ENCODE data around the gene NHLH2. TPM values are rescaled to one million over a fixed set of nuclear protein-coding genes. Genes with fewer than 3 reads are reported as not detected.

The NHLH2 gene
- not detected for total RNA-seq
- long read RNA-seq, result 0 reads

- ATAC-seq (ENCODE audit: poor library complexity) (no peak), DNase-seq (no peak)
- intact Hi-C loops (cut with DNase I), result no loop called here
Observed at GRCh38 chr1:115840605-115841460, at the start of gene NHLH2. TSS of gene NHLH2 (minus strand) at chr1:115841126. CDS start at chr1:115838372, 2,754 bp downstream.

- DNase-seq (no peak), ATAC-seq (ENCODE audit: poor library complexity) (no peak)
- intact Hi-C loops (cut with DNase I), result no loop called here
Observed at GRCh38 chr1:115890580-115890979, 49.7 kb upstream of the NHLH2 start.

GRCh38 chr1:115888976-115889375 lies 48.0 kb upstream of the NHLH2 start:
- ATAC-seq (ENCODE audit: poor library complexity) (no peak), DNase-seq (no peak)
- intact Hi-C loops (cut with DNase I), result no loop called here

GRCh38 chr1:115882913-115883902 lies 42.3 kb upstream of the NHLH2 start:
- ATAC-seq (ENCODE audit: poor library complexity), result no peak
- DNase-seq, result no peak
- intact Hi-C loops (cut with DNase I), result no loop called here

- intact Hi-C loops (cut with DNase I), result no loop called here
- no peak for DNase-seq
- ATAC-seq (ENCODE audit: poor library complexity), result no peak
Observed at GRCh38 chr1:115880981-115881672, 40.2 kb upstream of the NHLH2 start.

GRCh38 chr1:115879977-115880376 lies 39.1 kb upstream of the NHLH2 start:
- DNase-seq (no peak), ATAC-seq (ENCODE audit: poor library complexity) (no peak)
- intact Hi-C loops (cut with DNase I), result no loop called here

- DNase-seq (no peak), ATAC-seq (ENCODE audit: poor library complexity) (no peak)
- intact Hi-C loops (cut with DNase I), result no loop called here
Observed at GRCh38 chr1:115877511-115877910, 36.6 kb upstream of the NHLH2 start.

- DNase-seq (no peak), ATAC-seq (ENCODE audit: poor library complexity) (no peak)
- intact Hi-C loops (cut with DNase I), result no loop called here
Observed at GRCh38 chr1:115874904-115875303, 34.0 kb upstream of the NHLH2 start.

GRCh38 chr1:115874497-115874896 lies 33.6 kb upstream of the NHLH2 start:
- ATAC-seq (ENCODE audit: poor library complexity), result no peak
- DNase-seq, result no peak
- intact Hi-C loops (cut with DNase I), result no loop called here

- intact Hi-C loops (cut with DNase I), result no loop called here
- ATAC-seq (ENCODE audit: poor library complexity) (no peak), DNase-seq (no peak)
Observed at GRCh38 chr1:115873184-115873583, 32.3 kb upstream of the NHLH2 start.

GRCh38 chr1:115869064-115869463 lies 28.1 kb upstream of the NHLH2 start:
- DNase-seq, result no peak
- intact Hi-C loops (cut with DNase I), result no loop called here
- ATAC-seq (ENCODE audit: poor library complexity), result no peak

GRCh38 chr1:115867216-115867615 lies 26.3 kb upstream of the NHLH2 start:
- intact Hi-C loops (cut with DNase I), result no loop called here
- ATAC-seq (ENCODE audit: poor library complexity) (no peak), DNase-seq (no peak)

GRCh38 chr1:115865704-115866380 lies 24.9 kb upstream of the NHLH2 start:
- ATAC-seq (ENCODE audit: poor library complexity), result no peak
- intact Hi-C loops (cut with DNase I), result no loop called here

GRCh38 chr1:115862403-115862802 lies 21.5 kb upstream of the NHLH2 start:
- ATAC-seq (ENCODE audit: poor library complexity) (no peak), DNase-seq (no peak)
- intact Hi-C loops (cut with DNase I), result no loop called here

More at GRCh38 chr1:115865704-115866380, 24.9 kb upstream of the NHLH2 start:
- DNase-seq, result no peak

GRCh38 chr1:115854005-115854404 lies 13.1 kb upstream of the NHLH2 start:
- DNase-seq (no peak), ATAC-seq (ENCODE audit: poor library complexity) (no peak)
- intact Hi-C loops (cut with DNase I), result no loop called here

- no peak for ATAC-seq (ENCODE audit: poor library complexity)
- intact Hi-C loops (cut with DNase I), result no loop called here
Observed at GRCh38 chr1:115850937-115851336, 10.0 kb upstream of the NHLH2 start.

GRCh38 chr1:115847787-115848186 lies 6.9 kb upstream of the NHLH2 start:
- no peak for DNase-seq
- intact Hi-C loops (cut with DNase I), result no loop called here
- ATAC-seq (ENCODE audit: poor library complexity), result no peak

More at GRCh38 chr1:115850937-115851336, 10.0 kb upstream of the NHLH2 start:
- no peak for DNase-seq

- intact Hi-C loops (cut with DNase I), result no loop called here
- no peak for DNase-seq
Observed at GRCh38 chr1:115842948-115843347, 2.0 kb upstream of the NHLH2 start.

More at GRCh38 chr1:115842948-115843347, 2.0 kb upstream of the NHLH2 start:
- no peak for ATAC-seq (ENCODE audit: poor library complexity)

Measured in Right ventricle myocardium superior (tissue), 1 donor.